ENCODE results near the gene FAM163B. TPM values are rescaled to one million over a fixed set of nuclear protein-coding genes. Genes with fewer than 3 reads are reported as not detected.

The FAM163B gene
- total and polyA plus RNA-seq, 2 experiments from 2014 or later = 0.60 to 1.3 TPM

DNA sequence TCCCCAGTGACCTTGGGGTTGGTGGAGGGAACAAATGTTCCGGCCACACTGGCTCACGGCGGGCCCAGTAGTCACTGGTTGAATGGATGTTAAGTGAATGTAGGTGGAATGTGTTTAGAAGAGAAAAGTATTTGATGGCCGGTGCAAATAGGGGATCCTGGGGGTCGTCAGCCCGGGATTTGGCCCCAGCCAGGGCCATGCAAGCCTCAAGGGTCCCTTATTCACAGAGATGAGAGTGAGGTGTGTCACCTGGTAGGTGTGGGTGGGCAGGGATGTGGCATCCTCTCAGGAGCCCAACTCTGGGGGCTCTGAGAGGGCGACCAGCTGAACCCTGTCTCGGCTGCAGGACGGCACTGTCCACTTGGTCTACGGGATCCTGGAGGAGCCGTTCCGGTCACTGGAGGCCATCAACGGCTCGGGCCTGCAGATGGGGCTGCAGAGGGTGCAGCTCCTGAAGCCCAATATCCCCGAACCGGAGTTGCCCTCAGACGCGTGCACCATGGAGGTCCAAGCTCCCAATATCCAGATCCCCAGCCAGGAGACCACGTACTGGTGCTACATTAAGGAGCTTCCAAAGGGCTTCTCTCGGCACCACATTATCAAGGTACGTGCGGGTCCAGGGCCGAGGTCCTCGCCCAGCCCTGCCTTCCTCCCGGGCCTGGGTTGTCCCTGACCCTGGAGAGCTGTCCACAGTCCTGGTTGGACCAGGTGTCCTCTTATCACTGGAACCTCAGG is 32.8 kb upstream of the FAM163B start:
- Mint-ChIP-seq H3K36me3 (ENCODE audit: low read depth) (no peaks in the 10 kb centered on the region), H3K27ac (no peak overlapping the region), H3K4me3 (no peak overlapping the region), H3K4me1 (peaks cover 17% of the 10 kb centered on the region), H3K9me3 (no peaks in the 10 kb centered on the region), H3K27me3 (ENCODE audit: insufficient read depth, low read depth, poor library complexity) (peaks cover 4% of the 10 kb centered on the region)
- Histone ChIP-seq H3K9me2 (ENCODE audit: insufficient read depth) (no peaks in the 10 kb centered on the region), H3K36me3 (ENCODE audit: insufficient read depth) (no peaks in the 10 kb centered on the region), H3K27ac (ENCODE audit: low read depth) (no peak overlapping the region), H3K79me2 (replicated peaks; ENCODE audit: insufficient read depth) (no peaks in the 10 kb centered on the region), H3F3A (replicated peaks; ENCODE audit: low read depth) (no peaks in the 10 kb centered on the region), H4K20me1 (replicated peaks; ENCODE audit: insufficient read depth) (no peaks in the 10 kb centered on the region), H3K4me3 (no peak overlapping the region), H3K4me1 (ENCODE audit: insufficient read depth) (peaks cover 11% of the 10 kb centered on the region), H3K4me2 (no peak overlapping the region), H2AFZ (no peak overlapping the region), H3K27me3 (ENCODE audit: insufficient read depth) (no peaks in the 10 kb centered on the region)
- DNase-seq (ENCODE audit: low spot score) (no peak), ATAC-seq (no peak)
- no peak for TF ChIP-seq JUNB (IDR thresholded peaks at IDR 0.05; ENCODE audit: unreplicated experiment)
- no peak for TF ChIP-seq STAT1 (IDR thresholded peaks at IDR 0.05; ENCODE audit: unreplicated experiment)
- no peak for TF ChIP-seq EZH2phosphoT487 (IDR thresholded peaks at IDR 0.05; ENCODE audit: unreplicated experiment)
- TF ChIP-seq, protein P1, sequence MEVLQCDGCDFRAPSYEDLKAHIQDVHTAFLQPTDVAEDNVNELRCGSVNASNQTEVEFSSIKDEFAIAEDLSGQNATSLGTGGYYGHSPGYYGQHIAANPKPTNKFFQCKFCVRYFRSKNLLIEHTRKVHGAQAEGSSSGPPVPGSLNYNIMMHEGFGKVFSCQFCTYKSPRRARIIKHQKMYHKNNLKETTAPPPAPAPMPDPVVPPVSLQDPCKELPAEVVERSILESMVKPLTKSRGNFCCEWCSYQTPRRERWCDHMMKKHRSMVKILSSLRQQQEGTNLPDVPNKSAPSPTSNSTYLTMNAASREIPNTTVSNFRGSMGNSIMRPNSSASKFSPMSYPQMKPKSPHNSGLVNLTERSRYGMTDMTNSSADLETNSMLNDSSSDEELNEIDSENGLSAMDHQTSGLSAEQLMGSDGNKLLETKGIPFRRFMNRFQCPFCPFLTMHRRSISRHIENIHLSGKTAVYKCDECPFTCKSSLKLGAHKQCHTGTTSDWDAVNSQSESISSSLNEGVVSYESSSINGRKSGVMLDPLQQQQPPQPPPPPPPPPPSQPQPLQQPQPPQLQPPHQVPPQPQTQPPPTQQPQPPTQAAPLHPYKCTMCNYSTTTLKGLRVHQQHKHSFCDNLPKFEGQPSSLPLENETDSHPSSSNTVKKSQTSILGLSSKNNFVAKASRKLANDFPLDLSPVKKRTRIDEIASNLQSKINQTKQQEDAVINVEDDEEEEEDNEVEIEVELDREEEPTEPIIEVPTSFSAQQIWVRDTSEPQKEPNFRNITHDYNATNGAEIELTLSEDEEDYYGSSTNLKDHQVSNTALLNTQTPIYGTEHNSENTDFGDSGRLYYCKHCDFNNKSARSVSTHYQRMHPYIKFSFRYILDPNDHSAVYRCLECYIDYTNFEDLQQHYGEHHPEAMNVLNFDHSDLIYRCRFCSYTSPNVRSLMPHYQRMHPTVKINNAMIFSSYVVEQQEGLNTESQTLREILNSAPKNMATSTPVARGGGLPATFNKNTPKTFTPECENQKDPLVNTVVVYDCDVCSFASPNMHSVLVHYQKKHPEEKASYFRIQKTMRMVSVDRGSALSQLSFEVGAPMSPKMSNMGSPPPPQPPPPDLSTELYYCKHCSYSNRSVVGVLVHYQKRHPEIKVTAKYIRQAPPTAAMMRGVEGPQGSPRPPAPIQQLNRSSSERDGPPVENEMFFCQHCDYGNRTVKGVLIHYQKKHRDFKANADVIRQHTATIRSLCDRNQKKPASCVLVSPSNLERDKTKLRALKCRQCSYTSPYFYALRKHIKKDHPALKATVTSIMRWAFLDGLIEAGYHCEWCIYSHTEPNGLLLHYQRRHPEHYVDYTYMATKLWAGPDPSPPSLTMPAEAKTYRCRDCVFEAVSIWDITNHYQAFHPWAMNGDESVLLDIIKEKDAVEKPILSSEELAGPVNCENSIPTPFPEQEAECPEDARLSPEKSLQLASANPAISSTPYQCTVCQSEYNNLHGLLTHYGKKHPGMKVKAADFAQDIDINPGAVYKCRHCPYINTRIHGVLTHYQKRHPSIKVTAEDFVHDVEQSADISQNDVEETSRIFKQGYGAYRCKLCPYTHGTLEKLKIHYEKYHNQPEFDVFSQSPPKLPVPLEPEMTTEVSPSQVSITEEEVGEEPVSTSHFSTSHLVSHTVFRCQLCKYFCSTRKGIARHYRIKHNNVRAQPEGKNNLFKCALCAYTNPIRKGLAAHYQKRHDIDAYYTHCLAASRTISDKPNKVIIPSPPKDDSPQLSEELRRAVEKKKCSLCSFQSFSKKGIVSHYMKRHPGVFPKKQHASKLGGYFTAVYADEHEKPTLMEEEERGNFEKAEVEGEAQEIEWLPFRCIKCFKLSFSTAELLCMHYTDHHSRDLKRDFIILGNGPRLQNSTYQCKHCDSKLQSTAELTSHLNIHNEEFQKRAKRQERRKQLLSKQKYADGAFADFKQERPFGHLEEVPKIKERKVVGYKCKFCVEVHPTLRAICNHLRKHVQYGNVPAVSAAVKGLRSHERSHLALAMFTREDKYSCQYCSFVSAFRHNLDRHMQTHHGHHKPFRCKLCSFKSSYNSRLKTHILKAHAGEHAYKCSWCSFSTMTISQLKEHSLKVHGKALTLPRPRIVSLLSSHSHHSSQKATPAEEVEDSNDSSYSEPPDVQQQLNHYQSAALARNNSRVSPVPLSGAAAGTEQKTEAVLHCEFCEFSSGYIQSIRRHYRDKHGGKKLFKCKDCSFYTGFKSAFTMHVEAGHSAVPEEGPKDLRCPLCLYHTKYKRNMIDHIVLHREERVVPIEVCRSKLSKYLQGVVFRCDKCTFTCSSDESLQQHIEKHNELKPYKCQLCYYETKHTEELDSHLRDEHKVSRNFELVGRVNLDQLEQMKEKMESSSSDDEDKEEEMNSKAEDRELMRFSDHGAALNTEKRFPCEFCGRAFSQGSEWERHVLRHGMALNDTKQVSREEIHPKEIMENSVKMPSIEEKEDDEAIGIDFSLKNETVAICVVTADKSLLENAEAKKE (CRISPR knock-in tag; IDR thresholded peaks at IDR 0.05) = no peak
- TF ChIP-seq, protein P2, sequence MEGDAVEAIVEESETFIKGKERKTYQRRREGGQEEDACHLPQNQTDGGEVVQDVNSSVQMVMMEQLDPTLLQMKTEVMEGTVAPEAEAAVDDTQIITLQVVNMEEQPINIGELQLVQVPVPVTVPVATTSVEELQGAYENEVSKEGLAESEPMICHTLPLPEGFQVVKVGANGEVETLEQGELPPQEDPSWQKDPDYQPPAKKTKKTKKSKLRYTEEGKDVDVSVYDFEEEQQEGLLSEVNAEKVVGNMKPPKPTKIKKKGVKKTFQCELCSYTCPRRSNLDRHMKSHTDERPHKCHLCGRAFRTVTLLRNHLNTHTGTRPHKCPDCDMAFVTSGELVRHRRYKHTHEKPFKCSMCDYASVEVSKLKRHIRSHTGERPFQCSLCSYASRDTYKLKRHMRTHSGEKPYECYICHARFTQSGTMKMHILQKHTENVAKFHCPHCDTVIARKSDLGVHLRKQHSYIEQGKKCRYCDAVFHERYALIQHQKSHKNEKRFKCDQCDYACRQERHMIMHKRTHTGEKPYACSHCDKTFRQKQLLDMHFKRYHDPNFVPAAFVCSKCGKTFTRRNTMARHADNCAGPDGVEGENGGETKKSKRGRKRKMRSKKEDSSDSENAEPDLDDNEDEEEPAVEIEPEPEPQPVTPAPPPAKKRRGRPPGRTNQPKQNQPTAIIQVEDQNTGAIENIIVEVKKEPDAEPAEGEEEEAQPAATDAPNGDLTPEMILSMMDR (conservative IDR thresholded peaks at IDR 0.05; ENCODE audit: low read depth in 2 of 2) = no peak
- TF ChIP-seq NANOG (IDR thresholded peaks at IDR 0.05; ENCODE audit: borderline replicate concordance) = no peak
- no peak for TF ChIP-seq ZNF331 (CRISPR knock-in tag; IDR thresholded peaks at IDR 0.05; ENCODE audit: low read depth)
- TF ChIP-seq EZH2 (IDR thresholded peaks at IDR 0.05; ENCODE audit: low read depth, unreplicated experiment) = no peak
- TF ChIP-seq, protein P3, sequence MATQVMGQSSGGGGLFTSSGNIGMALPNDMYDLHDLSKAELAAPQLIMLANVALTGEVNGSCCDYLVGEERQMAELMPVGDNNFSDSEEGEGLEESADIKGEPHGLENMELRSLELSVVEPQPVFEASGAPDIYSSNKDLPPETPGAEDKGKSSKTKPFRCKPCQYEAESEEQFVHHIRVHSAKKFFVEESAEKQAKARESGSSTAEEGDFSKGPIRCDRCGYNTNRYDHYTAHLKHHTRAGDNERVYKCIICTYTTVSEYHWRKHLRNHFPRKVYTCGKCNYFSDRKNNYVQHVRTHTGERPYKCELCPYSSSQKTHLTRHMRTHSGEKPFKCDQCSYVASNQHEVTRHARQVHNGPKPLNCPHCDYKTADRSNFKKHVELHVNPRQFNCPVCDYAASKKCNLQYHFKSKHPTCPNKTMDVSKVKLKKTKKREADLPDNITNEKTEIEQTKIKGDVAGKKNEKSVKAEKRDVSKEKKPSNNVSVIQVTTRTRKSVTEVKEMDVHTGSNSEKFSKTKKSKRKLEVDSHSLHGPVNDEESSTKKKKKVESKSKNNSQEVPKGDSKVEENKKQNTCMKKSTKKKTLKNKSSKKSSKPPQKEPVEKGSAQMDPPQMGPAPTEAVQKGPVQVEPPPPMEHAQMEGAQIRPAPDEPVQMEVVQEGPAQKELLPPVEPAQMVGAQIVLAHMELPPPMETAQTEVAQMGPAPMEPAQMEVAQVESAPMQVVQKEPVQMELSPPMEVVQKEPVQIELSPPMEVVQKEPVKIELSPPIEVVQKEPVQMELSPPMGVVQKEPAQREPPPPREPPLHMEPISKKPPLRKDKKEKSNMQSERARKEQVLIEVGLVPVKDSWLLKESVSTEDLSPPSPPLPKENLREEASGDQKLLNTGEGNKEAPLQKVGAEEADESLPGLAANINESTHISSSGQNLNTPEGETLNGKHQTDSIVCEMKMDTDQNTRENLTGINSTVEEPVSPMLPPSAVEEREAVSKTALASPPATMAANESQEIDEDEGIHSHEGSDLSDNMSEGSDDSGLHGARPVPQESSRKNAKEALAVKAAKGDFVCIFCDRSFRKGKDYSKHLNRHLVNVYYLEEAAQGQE (IDR thresholded peaks at IDR 0.05; ENCODE audit: unreplicated experiment) = no peak
- TF ChIP-seq CREB1 (CRISPR knock-in tag; IDR thresholded peaks at IDR 0.05; ENCODE audit: low read depth) = no peak
- TF ChIP-seq ZNF114 (CRISPR knock-in tag; IDR thresholded peaks at IDR 0.05) = no peak
- no peak for TF ChIP-seq POLR2AphosphoS5 (IDR thresholded peaks at IDR 0.05; ENCODE audit: low read depth)
- TF ChIP-seq, protein P4, sequence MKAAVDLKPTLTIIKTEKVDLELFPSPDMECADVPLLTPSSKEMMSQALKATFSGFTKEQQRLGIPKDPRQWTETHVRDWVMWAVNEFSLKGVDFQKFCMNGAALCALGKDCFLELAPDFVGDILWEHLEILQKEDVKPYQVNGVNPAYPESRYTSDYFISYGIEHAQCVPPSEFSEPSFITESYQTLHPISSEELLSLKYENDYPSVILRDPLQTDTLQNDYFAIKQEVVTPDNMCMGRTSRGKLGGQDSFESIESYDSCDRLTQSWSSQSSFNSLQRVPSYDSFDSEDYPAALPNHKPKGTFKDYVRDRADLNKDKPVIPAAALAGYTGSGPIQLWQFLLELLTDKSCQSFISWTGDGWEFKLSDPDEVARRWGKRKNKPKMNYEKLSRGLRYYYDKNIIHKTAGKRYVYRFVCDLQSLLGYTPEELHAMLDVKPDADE (IDR thresholded peaks at IDR 0.05) = no peak
